Mucosa of rectum (tissue), 2 donors: ENCODE data around the gene CAMLG.
"Not testable (repeated sequence)": the region's sequence is repeated elsewhere in the genome, so short reads cannot be mapped to it uniquely, and the experiment has no call there.

Experiments used
- H3K27ac ChIP-seq, 2 donors: one replicate each; pipeline ENCODE4 v1.7.0; 2013; ENCODE audit warnings: inconsistent platforms in 2 of 2, low read depth in 2 of 2, low read length in 2 of 2
- H3K27me3 ChIP-seq, 2 donors: one replicate each; pipeline ENCODE4 v1.7.0; 2013; ENCODE audit warnings: low read length in 2 of 2; ENCODE audit not compliant: control insufficient read depth in 2 of 2, insufficient read depth in 2 of 2
- H3K36me3 ChIP-seq, 2 donors: one replicate each; pipeline ENCODE4 v1.7.0; 2013; ENCODE audit warnings: low read length in 2 of 2; ENCODE audit not compliant: control insufficient read depth in 2 of 2, insufficient read depth in 2 of 2
- H3K4me1 ChIP-seq, 2 donors: one replicate each; pipeline ENCODE4 v1.7.0; 2013; ENCODE audit warnings: low read length in 2 of 2, mild to moderate bottlenecking in 1 of 2; ENCODE audit not compliant: control insufficient read depth in 2 of 2, insufficient read depth in 2 of 2
- H3K4me3 ChIP-seq, 2 donors: one replicate each; pipeline ENCODE4 v1.7.0; 2013; ENCODE audit warnings: low read length in 2 of 2
- H3K9ac ChIP-seq, 2 donors: one replicate each; pipeline ENCODE4 v1.7.0; 2013; ENCODE audit warnings: low read length in 2 of 2, low read depth in 1 of 2, mild to moderate bottlenecking in 1 of 2
- H3K9me3 ChIP-seq, 2 donors: one replicate each; pipeline ENCODE4 v1.7.0; 2013; ENCODE audit warnings: low read length in 2 of 2; ENCODE audit not compliant: control insufficient read depth in 2 of 2
- donor health status: healthy.
- donor health status: Normal muscosa, but diverticular disease.

The CAMLG gene

DNA sequence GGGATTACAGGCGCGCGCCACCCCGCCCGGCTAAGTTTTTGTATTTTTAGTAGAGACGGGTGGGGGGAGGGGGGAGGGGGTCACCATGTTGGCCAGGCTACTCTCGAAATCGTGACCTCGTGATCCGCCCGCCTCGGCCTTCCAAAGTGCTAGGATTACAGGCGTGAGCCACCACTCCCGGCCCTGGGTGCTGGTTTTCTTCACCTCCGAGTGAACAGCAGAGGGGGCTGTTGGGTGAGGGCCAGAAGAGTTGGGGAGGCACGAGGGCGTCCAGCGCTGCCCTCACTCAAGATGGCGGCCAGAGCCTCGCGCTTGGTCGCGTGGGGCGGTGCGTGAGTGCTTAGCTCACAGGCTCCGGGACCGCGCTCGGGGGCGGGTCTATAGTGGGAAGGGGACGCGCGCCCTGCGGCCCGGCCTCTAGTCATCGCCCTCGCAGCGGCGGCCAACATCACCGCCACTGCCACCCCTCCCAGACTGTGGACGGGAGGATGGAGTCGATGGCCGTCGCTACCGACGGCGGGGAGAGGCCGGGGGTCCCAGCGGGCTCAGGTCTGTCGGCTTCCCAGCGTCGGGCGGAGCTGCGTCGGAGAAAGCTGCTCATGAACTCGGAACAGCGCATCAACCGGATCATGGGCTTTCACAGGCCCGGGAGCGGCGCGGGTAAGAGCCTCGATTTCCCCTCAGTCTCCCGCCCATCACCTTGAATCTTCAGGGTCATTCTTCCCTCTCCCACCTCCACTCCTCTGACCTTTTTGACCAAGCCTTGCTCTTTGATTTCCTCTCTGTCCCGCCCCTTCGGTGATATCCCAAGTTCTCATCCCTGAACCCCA is at the start of gene CAMLG:
CAMLG (plus strand) TSS at position 416 of the 830 bp plus-strand sequence; CDS start at position 489, 73 bp downstream.
- H3K9ac ChIP-seq: peak within 1 kb of the TSS; percentile 95
- H3K9me3 ChIP-seq: no peaks in the 10 kb centered on the region
- H3K36me3 ChIP-seq: no peaks in the 10 kb centered on the region
- H3K27ac ChIP-seq: peak within 1 kb of the TSS; percentile 88 to 90
- H3K4me1 ChIP-seq: peaks cover 9 to 12% of the 10 kb centered on the region in 2 donors
- H3K4me3 ChIP-seq: peak within 1 kb of the TSS; percentile 95 to 96
- H3K27me3 ChIP-seq: no peaks in the 10 kb centered on the region

DNA sequence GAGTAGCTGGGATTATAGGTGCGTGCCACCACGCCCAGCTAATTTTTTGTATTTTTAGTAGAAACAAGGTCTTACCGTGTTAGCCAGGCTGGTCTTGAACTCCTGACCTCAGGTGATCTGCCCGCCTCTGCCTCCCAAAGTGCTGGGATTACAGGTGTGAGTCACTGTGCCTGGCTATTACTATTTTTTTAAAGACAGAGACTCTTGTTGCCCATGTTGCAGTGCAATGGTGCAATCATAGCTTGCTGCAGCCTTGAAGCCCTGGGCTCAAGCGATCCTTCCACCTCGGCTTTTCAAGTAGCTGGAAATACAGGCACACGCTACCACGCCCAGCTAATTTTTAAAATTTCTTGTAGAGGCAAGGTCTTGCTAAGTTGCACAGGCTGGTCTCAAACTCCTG is 48.2 kb upstream of the CAMLG start:
- H3K9me3 ChIP-seq, H3K27me3 ChIP-seq, H3K4me1 ChIP-seq, H3K27ac ChIP-seq, H3K4me3 ChIP-seq, H3K9ac ChIP-seq: not testable (repeated sequence)
- H3K36me3 ChIP-seq: peaks cover 55 to 56% of the 10 kb centered on the region in 2 donors

DNA sequence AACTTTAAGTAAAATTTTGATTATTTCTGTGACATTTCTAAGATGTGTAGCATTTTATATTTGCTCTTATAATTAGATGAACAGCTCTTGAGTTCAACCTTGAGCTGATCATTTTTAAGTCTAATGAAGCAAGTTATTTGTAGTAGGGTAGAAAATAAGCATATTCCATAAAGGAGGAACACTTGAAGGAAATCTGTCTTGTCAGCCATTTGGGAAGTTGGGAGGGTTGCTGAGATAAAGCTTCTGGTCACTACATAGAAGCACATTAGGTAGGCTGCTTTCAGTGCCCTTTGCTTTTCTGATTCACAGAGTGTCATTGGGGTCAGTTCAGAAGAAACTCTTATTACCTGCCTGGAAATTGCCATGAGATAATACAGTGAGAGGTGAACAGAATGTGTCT is 45.6 kb upstream of the CAMLG start:
- H3K4me3 ChIP-seq: no peak overlapping the region
- H3K9me3 ChIP-seq: no peaks in the 10 kb centered on the region
- H3K4me1 ChIP-seq: no peaks in the 10 kb centered on the region
- no peak overlapping the region for H3K27ac ChIP-seq
- H3K36me3 ChIP-seq: peaks cover 41 to 56% of the 10 kb centered on the region in 2 donors
- H3K27me3 ChIP-seq: no peaks in the 10 kb centered on the region
- H3K9ac ChIP-seq: no peak overlapping the region

DNA sequence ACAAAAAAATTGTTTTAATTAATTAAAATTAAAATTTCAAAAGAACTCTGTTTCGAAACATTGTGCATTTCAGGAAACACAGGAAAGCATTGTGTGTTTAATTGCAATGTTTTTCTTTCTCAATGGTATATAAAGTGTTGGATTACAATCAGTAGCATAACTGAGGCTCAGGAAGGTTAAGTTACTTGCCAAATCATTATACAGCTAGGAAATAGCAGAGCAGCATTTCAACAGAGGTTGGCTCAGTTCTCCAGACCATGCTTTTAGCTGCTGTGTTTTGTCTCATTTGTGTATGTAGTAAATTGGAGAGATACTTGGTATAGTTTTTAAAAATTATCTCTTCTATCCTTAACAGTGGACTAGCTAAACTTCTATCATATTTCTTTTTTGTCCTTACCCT is 30.0 kb upstream of the CAMLG start:
- Histone ChIP-seq H3K27me3 (no peaks in the 10 kb centered on the region), H3K9ac (no peak overlapping the region), H3K27ac (no peak overlapping the region), H3K4me3 (no peak overlapping the region), H3K36me3 (peaks cover 35 to 54% of the 10 kb centered on the region in 2 donors), H3K4me1 (no peaks in the 10 kb centered on the region), H3K9me3 (no peaks in the 10 kb centered on the region)

- Histone ChIP-seq H3K9me3 (no peaks in the 10 kb centered on the region), H3K4me1 (no peaks in the 10 kb centered on the region), H3K36me3 (peaks cover 29 to 30% of the 10 kb centered on the region in 2 donors), H3K27me3 (no peaks in the 10 kb centered on the region), H3K27ac (no peak overlapping the region), H3K4me3 (no peak overlapping the region), H3K9ac (no peak overlapping the region)
Measured at GRCh38 chr5:134714120-134714519, 24.2 kb upstream of the CAMLG start.

- Histone ChIP-seq H3K4me3 (no peak overlapping the region), H3K27me3 (no peaks in the 10 kb centered on the region), H3K4me1 (no peaks in the 10 kb centered on the region), H3K36me3 (peaks cover 33 to 34% of the 10 kb centered on the region in 2 donors), H3K27ac (no peak overlapping the region), H3K9ac (no peak overlapping the region), H3K9me3 (no peaks in the 10 kb centered on the region)
Measured at GRCh38 chr5:134714541-134714940, 23.8 kb upstream of the CAMLG start.

- H3K27ac ChIP-seq, H3K27me3 ChIP-seq, H3K4me3 ChIP-seq, H3K9ac ChIP-seq, H3K4me1 ChIP-seq, H3K9me3 ChIP-seq: not testable (repeated sequence)
- peaks cover 30 to 33% of the 10 kb centered on the region in 2 donors for H3K36me3 ChIP-seq
Measured at GRCh38 chr5:134715466-134715865, 22.9 kb upstream of the CAMLG start.

GRCh38 chr5:134724872-134725271 is 13.5 kb upstream of the CAMLG start:
- no peaks in the 10 kb centered on the region for H3K9me3 ChIP-seq
- no peak overlapping the region for H3K4me3 ChIP-seq
- H3K27me3 ChIP-seq: no peaks in the 10 kb centered on the region
- H3K27ac ChIP-seq: no peak overlapping the region
- peaks cover 16 to 34% of the 10 kb centered on the region in 2 donors for H3K36me3 ChIP-seq
- H3K4me1 ChIP-seq: no peaks in the 10 kb centered on the region
- no peak overlapping the region for H3K9ac ChIP-seq

DNA sequence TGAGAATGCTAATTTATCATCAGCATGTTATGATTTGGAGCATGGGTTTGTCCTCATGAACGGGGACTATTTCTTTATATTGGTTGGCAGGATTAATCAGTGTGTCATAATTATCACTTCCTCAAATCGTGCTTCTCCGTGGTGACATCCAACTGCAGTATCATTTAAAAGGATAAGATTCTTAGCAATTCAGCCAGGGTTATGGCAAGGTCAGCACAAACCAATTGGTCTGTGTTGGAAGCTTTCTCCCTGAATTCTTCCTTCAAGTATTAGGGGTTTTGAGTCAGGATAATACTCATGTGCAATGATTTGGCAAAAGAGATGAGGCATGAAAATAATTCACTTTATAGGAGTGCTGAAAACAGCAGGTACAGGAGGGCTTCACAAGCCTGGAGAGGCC is 5.5 kb upstream of the CAMLG start:
- Histone ChIP-seq H3K27me3 (no peaks in the 10 kb centered on the region), H3K9ac (no peak overlapping the region), H3K4me1 (no peaks in the 10 kb centered on the region), H3K9me3 (no peaks in the 10 kb centered on the region), H3K4me3 (no peak overlapping the region), H3K27ac (no peak overlapping the region), H3K36me3 (no peaks in the 10 kb centered on the region)

GRCh38 chr5:134735243-134735642 is 3.1 kb upstream of the CAMLG start:
- Histone ChIP-seq H3K9me3 (no peaks in the 10 kb centered on the region), H3K9ac (no peak overlapping the region), H3K27ac (no peak overlapping the region), H3K27me3 (no peaks in the 10 kb centered on the region), H3K36me3 (no peaks in the 10 kb centered on the region), H3K4me1 (peaks cover 9 to 12% of the 10 kb centered on the region in 2 donors), H3K4me3 (no peak overlapping the region)
